Measurements from ENCODE around the gene RUNX3.

Gene RUNX3

GRCh38 chr1:24903011-24903461 is 27.0 kb downstream of the RUNX3 start:
- in situ Hi-C loops (cut with HindIII; ENCODE audit: low sequenced_read_pairs), result no loop called here
- no peak overlapping the region for H3K4me3 ChIP-seq (ENCODE audit: low read depth, low read length)
- no peak for DNase-seq (ENCODE audit: low read depth)
- TF ChIP-seq, protein P1, sequence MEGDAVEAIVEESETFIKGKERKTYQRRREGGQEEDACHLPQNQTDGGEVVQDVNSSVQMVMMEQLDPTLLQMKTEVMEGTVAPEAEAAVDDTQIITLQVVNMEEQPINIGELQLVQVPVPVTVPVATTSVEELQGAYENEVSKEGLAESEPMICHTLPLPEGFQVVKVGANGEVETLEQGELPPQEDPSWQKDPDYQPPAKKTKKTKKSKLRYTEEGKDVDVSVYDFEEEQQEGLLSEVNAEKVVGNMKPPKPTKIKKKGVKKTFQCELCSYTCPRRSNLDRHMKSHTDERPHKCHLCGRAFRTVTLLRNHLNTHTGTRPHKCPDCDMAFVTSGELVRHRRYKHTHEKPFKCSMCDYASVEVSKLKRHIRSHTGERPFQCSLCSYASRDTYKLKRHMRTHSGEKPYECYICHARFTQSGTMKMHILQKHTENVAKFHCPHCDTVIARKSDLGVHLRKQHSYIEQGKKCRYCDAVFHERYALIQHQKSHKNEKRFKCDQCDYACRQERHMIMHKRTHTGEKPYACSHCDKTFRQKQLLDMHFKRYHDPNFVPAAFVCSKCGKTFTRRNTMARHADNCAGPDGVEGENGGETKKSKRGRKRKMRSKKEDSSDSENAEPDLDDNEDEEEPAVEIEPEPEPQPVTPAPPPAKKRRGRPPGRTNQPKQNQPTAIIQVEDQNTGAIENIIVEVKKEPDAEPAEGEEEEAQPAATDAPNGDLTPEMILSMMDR (IDR thresholded peaks at IDR 0.05; ENCODE audit: low read depth, low read length, missing control alignments), result no peak

DNA sequence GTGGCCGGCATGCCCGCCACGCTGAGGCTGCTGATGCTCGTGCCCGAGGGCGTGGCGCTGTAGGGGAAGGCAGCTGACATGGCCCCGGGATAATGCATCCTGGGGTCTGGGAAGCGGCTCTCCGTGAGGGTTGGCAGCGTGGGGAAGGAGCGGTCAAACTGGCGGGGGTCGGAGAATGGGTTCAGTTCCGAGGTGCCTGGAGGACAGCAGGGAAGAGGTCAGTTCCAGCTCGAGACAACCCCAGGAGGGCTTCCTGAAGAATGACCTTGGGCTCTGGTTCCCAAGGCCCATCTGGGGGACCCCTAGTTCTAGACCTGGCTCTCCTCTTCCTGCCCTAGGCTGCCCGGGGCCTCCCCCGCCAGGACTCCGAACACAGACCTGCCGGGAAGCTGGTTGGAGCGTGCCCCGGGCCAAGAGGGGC is 27.6 kb downstream of the RUNX3 start:
- TF ChIP-seq, protein P1 (IDR thresholded peaks at IDR 0.05; ENCODE audit: low read depth, low read length, missing control alignments), result no peak
- DNase-seq (ENCODE audit: low read depth), result no peak
- in situ Hi-C loops (cut with HindIII; ENCODE audit: low sequenced_read_pairs), result no loop called here
- H3K4me3 ChIP-seq (ENCODE audit: low read depth, low read length), result no peak overlapping the region

DNA sequence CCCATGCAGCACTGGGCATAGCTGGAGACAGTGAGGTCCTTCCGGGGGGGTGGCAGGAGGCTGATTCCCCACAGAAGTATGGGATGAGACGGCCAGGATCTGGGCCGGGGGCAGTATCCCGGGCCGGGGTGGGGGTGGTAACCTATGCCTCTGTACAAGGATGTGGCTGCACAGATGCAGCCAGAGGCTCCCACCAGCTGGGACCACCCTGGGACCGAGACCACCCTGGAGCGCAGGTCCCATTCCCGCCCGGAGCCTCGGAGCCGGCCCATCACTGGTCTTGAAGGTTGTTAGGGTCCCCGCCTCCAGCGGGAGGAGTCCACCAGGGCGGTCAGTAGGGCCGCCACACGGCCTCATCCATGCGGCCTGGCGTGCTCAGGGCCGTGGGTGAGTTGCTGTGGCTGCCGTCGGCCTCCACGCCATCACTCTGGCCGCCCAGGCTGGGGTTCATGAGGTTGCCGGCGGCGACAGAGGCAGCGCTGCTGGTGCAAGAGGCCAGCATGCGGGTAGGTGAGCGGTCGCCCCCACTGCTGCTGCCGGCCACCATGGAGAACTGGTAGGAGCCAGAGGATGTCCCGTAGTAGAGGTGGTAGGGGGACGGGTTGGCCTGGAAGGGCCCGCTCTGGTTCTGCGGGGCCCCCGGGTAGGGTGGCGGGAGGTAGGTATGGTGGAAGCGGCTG is 28.1 kb downstream of the RUNX3 start:
- H3K4me3 ChIP-seq (ENCODE audit: low read depth, low read length), result no peak overlapping the region
- TF ChIP-seq, protein P1 (IDR thresholded peaks at IDR 0.05; ENCODE audit: low read depth, low read length, missing control alignments), result no peak
- DNase-seq (ENCODE audit: low read depth), result no peak
- in situ Hi-C loops (cut with HindIII; ENCODE audit: low sequenced_read_pairs), result no loop called here

GRCh38 chr1:24900985-24901781 is 28.9 kb downstream of the RUNX3 start:
- TF ChIP-seq, protein P1 (IDR thresholded peaks at IDR 0.05; ENCODE audit: low read depth, low read length, missing control alignments), result no peak
- no peak overlapping the region for H3K4me3 ChIP-seq (ENCODE audit: low read depth, low read length)
- DNase-seq (ENCODE audit: low read depth), result no peak
- in situ Hi-C loops (cut with HindIII; ENCODE audit: low sequenced_read_pairs), result no loop called here

DNA sequence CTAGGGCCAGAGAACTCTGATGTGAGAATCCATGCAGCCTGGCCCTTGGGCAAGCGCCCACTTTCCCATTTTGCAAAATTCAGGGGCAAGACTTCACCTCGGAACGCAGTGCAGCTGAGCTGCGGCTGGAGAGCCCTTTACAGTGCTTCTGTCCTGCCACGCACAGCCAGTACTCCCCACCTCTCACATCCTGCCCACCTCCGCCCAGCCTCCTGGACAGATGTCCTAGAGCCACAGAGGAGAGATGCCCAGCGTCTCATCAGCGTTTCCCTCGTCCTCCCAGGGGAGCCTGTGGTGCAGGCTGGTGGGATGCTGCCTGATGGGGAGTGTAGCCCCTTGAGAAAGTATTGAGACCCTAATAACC is 29.6 kb downstream of the RUNX3 start:
- in situ Hi-C loops (cut with HindIII; ENCODE audit: low sequenced_read_pairs), result no loop called here
- H3K4me3 ChIP-seq (ENCODE audit: low read depth, low read length), result no peak overlapping the region
- TF ChIP-seq, protein P1 (IDR thresholded peaks at IDR 0.05; ENCODE audit: low read depth, low read length, missing control alignments), result no peak
- no peak for DNase-seq (ENCODE audit: low read depth)

DNA sequence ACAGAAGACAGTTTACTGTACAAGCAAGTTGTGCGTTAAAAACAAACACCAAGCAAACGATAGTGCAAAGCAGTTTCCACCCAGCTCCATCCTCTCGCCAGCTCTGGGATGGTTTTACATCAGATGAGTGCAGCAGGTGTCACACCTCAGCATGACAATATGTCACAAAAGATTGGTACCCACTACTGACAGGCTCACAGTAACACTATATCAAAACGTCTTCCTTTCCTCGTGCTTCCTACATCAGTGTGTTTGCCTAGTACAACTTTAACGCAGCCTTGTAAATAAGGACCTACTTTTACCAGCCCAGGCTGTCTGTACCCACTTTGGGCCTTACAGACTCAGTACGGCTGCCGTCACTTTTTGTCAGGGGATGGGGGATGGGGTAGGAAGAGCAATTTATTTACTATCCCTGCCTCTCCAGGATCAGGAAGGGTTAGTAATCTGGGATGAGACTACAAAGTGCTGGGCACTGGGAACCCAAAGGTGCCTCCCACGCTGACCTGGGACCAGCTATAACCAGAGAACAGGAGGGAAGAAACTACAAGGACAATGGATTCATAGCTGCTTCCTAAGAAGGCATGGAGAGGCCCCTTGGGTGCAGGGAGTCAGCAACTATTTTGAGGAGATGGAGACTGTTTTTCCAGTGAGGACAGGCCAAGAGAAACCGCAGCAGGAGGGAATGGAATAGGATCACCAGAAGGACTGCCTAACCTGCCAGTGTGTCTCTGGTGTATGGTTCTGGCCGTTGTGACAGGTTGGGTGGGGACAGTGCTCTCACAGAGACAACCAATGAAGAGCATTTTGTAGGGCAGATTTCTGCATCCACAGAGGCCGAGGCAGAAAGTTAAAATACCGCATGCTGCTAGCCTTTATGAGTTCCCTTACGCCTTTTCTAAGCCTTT is 30.2 kb downstream of the RUNX3 start:
- DNase-seq (ENCODE audit: low read depth), result no peak
- TF ChIP-seq, protein P1 (IDR thresholded peaks at IDR 0.05; ENCODE audit: low read depth, low read length, missing control alignments), result no peak
- no peak overlapping the region for H3K4me3 ChIP-seq (ENCODE audit: low read depth, low read length)
- in situ Hi-C loops (cut with HindIII; ENCODE audit: low sequenced_read_pairs), result no loop called here

All from astrocyte of the cerebellum (primary cell).